Trophoblast cell (in vitro differentiated cells and primary cell): ENCODE data around the gene PARD3B.

Experiments used
- DNase-seq, 2 donors: peaks; one replicate each; pipeline ENCODE4 v3.0.0-alpha.2; 2016
- H2AFZ ChIP-seq: 2 replicates; pipeline ENCODE4 v1.6.1; 2013; ENCODE audit warnings: low read length, moderate library complexity, mild to moderate bottlenecking; ENCODE audit not compliant: insufficient read depth, poor library complexity
- H2AK5ac ChIP-seq: 2 replicates; pipeline ENCODE4 v1.6.1; 2013; ENCODE audit warnings: mild to moderate bottlenecking, low read length
- H2BK120ac ChIP-seq: 2 replicates; pipeline ENCODE4 v1.6.1; 2013; ENCODE audit warnings: low read length, mild to moderate bottlenecking, moderate library complexity; ENCODE audit not compliant: insufficient read depth, poor library complexity
- H2BK12ac ChIP-seq: 2 replicates; pipeline ENCODE4 v1.6.1; 2013; ENCODE audit warnings: mild to moderate bottlenecking, low read length, moderate library complexity
- H2BK5ac ChIP-seq: 2 replicates; pipeline ENCODE4 v1.6.1; 2013; ENCODE audit warnings: low read length, low read depth, moderate library complexity, mild to moderate bottlenecking; ENCODE audit not compliant: poor library complexity
- H3K14ac ChIP-seq: 2 replicates; pipeline ENCODE4 v1.6.1; 2013; ENCODE audit warnings: mild to moderate bottlenecking, low read length
- H3K18ac ChIP-seq: 2 replicates; pipeline ENCODE4 v1.6.1; 2013; ENCODE audit warnings: mild to moderate bottlenecking, low read length
- H3K23ac ChIP-seq: 2 replicates; pipeline ENCODE4 v1.6.1; 2013; ENCODE audit warnings: low read length
- H3K27ac ChIP-seq: 2 replicates; pipeline ENCODE4 v1.5.1; 2013; ENCODE audit warnings: low read depth, mild to moderate bottlenecking, inconsistent platforms, low read length, moderate library complexity
- H3K27me3 ChIP-seq: 2 replicates; pipeline ENCODE4 v1.6.1; 2013; ENCODE audit warnings: inconsistent platforms, mild to moderate bottlenecking, low read length, moderate library complexity; ENCODE audit not compliant: insufficient read depth
- H3K36me3 ChIP-seq, 2 experiments: 1 replicate in 1 of 2; 2 replicates in 1 of 2; pipeline ENCODE4 v1.6.1; 2013; ENCODE audit warnings: low read length in 2 of 2, mild to moderate bottlenecking in 2 of 2, moderate library complexity in 1 of 2; ENCODE audit not compliant: insufficient read depth in 2 of 2, control insufficient read depth in 1 of 2
- H3K4ac ChIP-seq: 2 replicates; pipeline ENCODE4 v1.6.1; 2013; ENCODE audit warnings: low read depth, mild to moderate bottlenecking, low read length, moderate library complexity
- H3K4me1 ChIP-seq, 2 experiments: 1 replicate in 1 of 2; 2 replicates in 1 of 2; pipeline ENCODE4 v1.6.1; 2013; ENCODE audit warnings: low read length in 2 of 2, mild to moderate bottlenecking in 2 of 2, moderate library complexity in 1 of 2; ENCODE audit not compliant: insufficient read depth in 2 of 2, control insufficient read depth in 1 of 2
- H3K4me2 ChIP-seq: 2 replicates; pipeline ENCODE4 v1.6.1; 2013; ENCODE audit warnings: inconsistent platforms, mild to moderate bottlenecking, low read length, moderate library complexity
- H3K4me3 ChIP-seq: 2 replicates; pipeline ENCODE4 v1.5.1; 2013; ENCODE audit warnings: mild to moderate bottlenecking, low read depth, low read length, inconsistent platforms
- H3K79me1 ChIP-seq: one replicate; pipeline ENCODE4 v1.6.1; 2013; ENCODE audit warnings: low read length
- H3K79me2 ChIP-seq: 2 replicates; pipeline ENCODE4 v1.6.1; 2013; ENCODE audit warnings: low read length, mild to moderate bottlenecking; ENCODE audit not compliant: control insufficient read depth, insufficient read depth, poor library complexity
- H3K9ac ChIP-seq: 2 replicates; pipeline ENCODE4 v1.6.1; 2013; ENCODE audit warnings: mild to moderate bottlenecking, low read length
- H3K9me3 ChIP-seq: 2 replicates; pipeline ENCODE4 v1.6.1; 2013; ENCODE audit warnings: low read depth, mild to moderate bottlenecking, control low read depth, inconsistent platforms, low read length; ENCODE audit not compliant: insufficient read depth
- H4K12ac ChIP-seq: 2 replicates; pipeline ENCODE4 v1.6.1; 2013; ENCODE audit warnings: low read depth, mild to moderate bottlenecking, low read length, moderate library complexity
- H4K8ac ChIP-seq: 2 replicates; pipeline ENCODE4 v1.6.1; 2013; ENCODE audit warnings: low read depth, mild to moderate bottlenecking, low read length, moderate library complexity
- H4K91ac ChIP-seq: one replicate; pipeline ENCODE4 v1.6.1; 2013; ENCODE audit warnings: low read depth, mild to moderate bottlenecking, low read length, moderate library complexity
- WGBS: extraction: QIAGEN DNeasy Blood & Tissue Kit; methylation state at CpG from one replicate; pipeline ENCODE4 v1.1.7; 2013; ENCODE audit warnings: missing lambda C conversion rate; ENCODE audit not compliant: insufficient read length, insufficient coverage; ENCODE audit errors: extremely low coverage; 5-methylcytosine and 5-hydroxymethylcytosine counted together

The PARD3B gene

DNA sequence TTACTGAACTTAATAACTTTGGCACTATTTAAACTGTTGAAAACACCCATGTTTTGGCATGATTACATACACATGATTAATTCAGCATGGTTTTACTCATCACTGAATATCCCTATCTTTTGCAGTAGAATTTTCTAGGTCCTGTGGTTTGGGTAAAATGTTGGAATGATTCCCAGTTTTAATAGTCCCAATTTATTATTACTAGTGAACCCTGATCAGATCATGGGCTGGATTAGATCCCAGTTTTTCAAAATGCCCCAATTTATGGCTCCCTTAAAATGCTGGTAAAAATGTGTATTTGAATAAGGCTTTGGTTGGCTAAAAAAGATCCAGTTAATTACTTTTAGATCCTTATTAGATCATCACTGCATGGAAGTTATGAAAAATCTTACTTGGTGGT is 863.4 kb downstream of the PARD3B start:
- Histone ChIP-seq H4K91ac (no peak overlapping the region), H3K9ac (no peak overlapping the region), H2BK120ac (no peak overlapping the region), H4K12ac (no peak overlapping the region), H2BK12ac (no peak overlapping the region), H3K79me1 (no peaks in the 10 kb centered on the region), H3K18ac (no peak overlapping the region), H3K36me3 (no peaks in the 10 kb centered on the region), H3K14ac (no peak overlapping the region), H3K4me1 (no peaks in the 10 kb centered on the region), H2BK5ac (no peak overlapping the region), H3K4me3 (no peak overlapping the region), H3K9me3 (no peaks in the 10 kb centered on the region), H3K4ac (no peak overlapping the region), H2AFZ (no peak overlapping the region), H3K79me2 (no peaks in the 10 kb centered on the region), H3K27ac (no peak overlapping the region), H2AK5ac (no peak overlapping the region), H3K23ac (no peak overlapping the region), H3K27me3 (no peaks in the 10 kb centered on the region), H4K8ac (no peak overlapping the region), H3K4me2 (no peak overlapping the region)
- DNase-seq = no peak

DNA sequence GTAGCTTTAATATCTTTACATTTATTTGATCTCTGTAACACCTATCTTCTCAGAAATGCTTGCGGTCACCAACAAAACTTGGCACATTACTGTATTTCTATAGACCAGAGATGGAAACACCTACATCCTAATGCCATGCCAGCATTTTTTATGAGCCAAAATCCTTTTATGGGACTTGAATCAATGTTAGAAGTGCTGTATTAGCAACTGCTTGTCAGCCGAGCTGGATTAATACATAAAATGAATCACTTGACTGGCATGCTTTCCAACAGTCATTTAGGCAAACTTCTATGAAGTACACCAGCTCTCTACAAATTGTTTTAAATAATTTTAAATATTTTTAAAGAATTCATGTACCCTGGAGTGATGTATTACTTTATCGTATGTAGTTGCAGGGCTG is 864.1 kb downstream of the PARD3B start:
- H2BK5ac ChIP-seq = no peak overlapping the region
- H4K8ac ChIP-seq = no peak overlapping the region
- no peak overlapping the region for H2BK12ac ChIP-seq
- H3K18ac ChIP-seq = no peak overlapping the region
- no peak overlapping the region for H3K4me2 ChIP-seq
- H2BK120ac ChIP-seq = no peak overlapping the region
- no peak overlapping the region for H3K4ac ChIP-seq
- H3K23ac ChIP-seq = no peak overlapping the region
- WGBS = no CpG with 5 or more reads among the region's 3 CpGs
- no peak overlapping the region for H2AFZ ChIP-seq
- no peak overlapping the region for H2AK5ac ChIP-seq
- H3K9me3 ChIP-seq = no peaks in the 10 kb centered on the region
- no peak overlapping the region for H3K4me3 ChIP-seq
- H3K36me3 ChIP-seq = no peaks in the 10 kb centered on the region
- H4K12ac ChIP-seq = no peak overlapping the region
- DNase-seq = no peak
- H3K4me1 ChIP-seq = no peaks in the 10 kb centered on the region
- H3K79me2 ChIP-seq = no peaks in the 10 kb centered on the region
- no peak overlapping the region for H4K91ac ChIP-seq
- H3K27me3 ChIP-seq = no peaks in the 10 kb centered on the region
- H3K79me1 ChIP-seq = no peaks in the 10 kb centered on the region
- no peak overlapping the region for H3K9ac ChIP-seq
- H3K14ac ChIP-seq = no peak overlapping the region
- H3K27ac ChIP-seq = no peak overlapping the region

DNA sequence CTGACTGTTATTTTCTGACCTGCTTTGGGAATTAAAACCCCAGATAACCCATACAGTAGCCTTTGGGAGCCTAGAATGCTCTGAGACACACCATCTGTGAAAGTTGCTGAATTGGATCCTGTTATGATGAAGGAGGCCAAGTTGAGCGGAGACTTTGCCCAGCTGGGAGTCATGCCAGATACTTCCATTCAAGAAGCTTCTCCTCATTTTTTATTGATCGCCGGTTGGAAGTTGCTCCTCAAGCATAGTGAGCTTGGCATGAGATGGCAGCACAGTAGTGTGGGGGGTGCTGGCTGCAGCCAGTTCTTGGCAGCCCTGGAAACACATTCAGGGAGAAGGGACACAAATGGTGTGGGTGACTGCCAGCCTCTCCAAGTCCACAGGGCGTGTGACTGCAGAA is 866.3 kb downstream of the PARD3B start:
- H3K23ac ChIP-seq = no peak overlapping the region
- WGBS = no CpG with 5 or more reads among the region's 4 CpGs
- H3K79me2 ChIP-seq = no peaks in the 10 kb centered on the region
- H3K18ac ChIP-seq = no peak overlapping the region
- H4K8ac ChIP-seq = no peak overlapping the region
- no peaks in the 10 kb centered on the region for H3K9me3 ChIP-seq
- no peak overlapping the region for H3K4ac ChIP-seq
- no peaks in the 10 kb centered on the region for H3K27me3 ChIP-seq
- no peaks in the 10 kb centered on the region for H3K36me3 ChIP-seq
- H3K27ac ChIP-seq = no peak overlapping the region
- H3K4me2 ChIP-seq = no peak overlapping the region
- no peaks in the 10 kb centered on the region for H3K79me1 ChIP-seq
- no peak overlapping the region for H2BK5ac ChIP-seq
- H2AK5ac ChIP-seq = no peak overlapping the region
- H3K9ac ChIP-seq = no peak overlapping the region
- H3K4me3 ChIP-seq = no peak overlapping the region
- no peak overlapping the region for H4K91ac ChIP-seq
- H2BK120ac ChIP-seq = no peak overlapping the region
- H4K12ac ChIP-seq = no peak overlapping the region
- no peak overlapping the region for H2BK12ac ChIP-seq
- H2AFZ ChIP-seq = no peak overlapping the region
- no peaks in the 10 kb centered on the region for H3K4me1 ChIP-seq
- no peak overlapping the region for H3K14ac ChIP-seq
- DNase-seq = no peak

DNA sequence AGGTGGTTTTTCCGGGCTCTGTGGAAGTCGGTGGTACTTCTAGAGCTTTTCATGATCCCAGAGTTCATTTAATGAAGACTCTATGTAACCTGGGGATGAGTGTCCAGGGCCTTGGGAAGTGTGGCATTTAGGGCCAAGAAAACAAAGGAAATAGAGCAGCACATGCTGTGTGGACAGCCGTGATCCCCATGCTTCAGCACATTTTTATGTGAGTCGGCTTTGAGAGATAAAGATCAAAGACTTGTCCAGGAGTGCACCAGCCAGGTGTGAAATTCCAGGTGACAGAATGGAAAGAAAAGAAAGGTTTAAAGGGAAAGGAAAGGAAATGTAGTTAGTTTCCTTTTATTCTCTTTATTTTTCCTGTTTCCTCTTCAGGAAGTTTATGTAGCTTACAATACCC is 879.1 kb downstream of the PARD3B start:
- H4K8ac ChIP-seq = no peak overlapping the region
- no peaks in the 10 kb centered on the region for H3K9me3 ChIP-seq
- H2BK12ac ChIP-seq = no peak overlapping the region
- DNase-seq = peak; percentile 7 to 43
- H4K12ac ChIP-seq = no peak overlapping the region
- H2BK5ac ChIP-seq = no peak overlapping the region
- H3K14ac ChIP-seq = no peak overlapping the region
- peaks cover 0 to 3% of the 10 kb centered on the region in 2 experiments for H3K4me1 ChIP-seq
- H3K4me3 ChIP-seq = no peak overlapping the region
- no peak overlapping the region for H3K23ac ChIP-seq
- no peak overlapping the region for H3K18ac ChIP-seq
- H2BK120ac ChIP-seq = no peak overlapping the region
- H3K27me3 ChIP-seq = no peaks in the 10 kb centered on the region
- no peaks in the 10 kb centered on the region for H3K79me1 ChIP-seq
- H3K27ac ChIP-seq = no peak overlapping the region
- no peak overlapping the region for H3K4ac ChIP-seq
- no peak overlapping the region for H2AFZ ChIP-seq
- no peaks in the 10 kb centered on the region for H3K36me3 ChIP-seq
- H4K91ac ChIP-seq = no peak overlapping the region
- H3K79me2 ChIP-seq = no peaks in the 10 kb centered on the region
- no CpG with 5 or more reads among the region's 4 CpGs for WGBS
- no peak overlapping the region for H3K9ac ChIP-seq
- no peak overlapping the region for H3K4me2 ChIP-seq
- no peak overlapping the region for H2AK5ac ChIP-seq
